HG02943 (cell line): ENCODE results near the gene DAGLA.

Source experiments
- ATAC-seq: cut with Tn5 transposase; IDR thresholded peaks from one replicate; pipeline ENCODE4 v1.9.1; 2021; ENCODE audit warnings: mild to moderate bottlenecking, low read depth, moderate library complexity; ENCODE audit not compliant: unreplicated experiment

Gene DAGLA

GRCh38 chr11:61707574-61707973, 27.4 kb downstream of the DAGLA start:
- ATAC-seq: no peak

GRCh38 chr11:61709110-61709509, 28.9 kb downstream of the DAGLA start:
- no peak for ATAC-seq

DNA sequence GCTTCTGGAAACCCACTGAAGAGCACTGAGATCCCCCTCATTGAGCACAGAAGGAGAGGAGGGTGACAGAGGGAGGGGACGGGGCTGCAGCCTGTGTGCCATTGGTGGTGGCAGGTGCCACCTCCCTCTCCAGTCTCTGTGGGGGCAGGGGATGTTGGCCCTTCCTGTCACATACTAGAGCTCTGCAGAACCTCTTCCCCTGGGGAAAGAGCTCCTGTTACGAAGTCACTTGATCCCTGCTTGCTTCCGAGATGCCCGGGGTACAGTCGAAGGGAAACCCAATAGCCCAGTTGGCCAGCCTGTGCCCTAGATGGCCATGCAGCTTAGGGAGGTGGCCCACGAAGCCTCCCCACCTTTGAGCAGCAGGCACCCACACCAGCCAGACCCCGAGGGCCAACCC, 29.4 kb downstream of the DAGLA start:
- no peak for ATAC-seq

DNA sequence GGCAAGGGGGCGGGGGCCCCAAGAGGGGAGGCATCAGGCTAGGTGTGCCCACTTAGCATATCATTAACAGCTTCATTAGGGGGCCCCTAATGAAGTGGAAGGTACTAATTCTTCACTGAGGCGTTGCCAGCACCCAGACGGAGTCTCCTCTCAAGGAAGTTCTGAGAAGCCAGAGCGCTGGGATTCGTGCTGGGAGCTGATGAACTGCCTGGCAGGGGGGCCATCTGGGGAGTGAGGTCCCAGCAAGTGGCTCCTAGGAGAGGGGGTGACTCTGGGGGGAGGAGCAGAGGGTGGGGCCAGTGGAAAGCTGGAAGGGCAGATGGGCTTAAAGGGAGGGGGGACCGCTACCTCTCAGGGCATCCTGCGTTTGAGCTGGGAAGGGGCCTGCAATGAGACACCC, 29.8 kb downstream of the DAGLA start:
- no peak for ATAC-seq

- ATAC-seq: no peak
Observed at GRCh38 chr11:61711037-61711436, 30.8 kb downstream of the DAGLA start.

DNA sequence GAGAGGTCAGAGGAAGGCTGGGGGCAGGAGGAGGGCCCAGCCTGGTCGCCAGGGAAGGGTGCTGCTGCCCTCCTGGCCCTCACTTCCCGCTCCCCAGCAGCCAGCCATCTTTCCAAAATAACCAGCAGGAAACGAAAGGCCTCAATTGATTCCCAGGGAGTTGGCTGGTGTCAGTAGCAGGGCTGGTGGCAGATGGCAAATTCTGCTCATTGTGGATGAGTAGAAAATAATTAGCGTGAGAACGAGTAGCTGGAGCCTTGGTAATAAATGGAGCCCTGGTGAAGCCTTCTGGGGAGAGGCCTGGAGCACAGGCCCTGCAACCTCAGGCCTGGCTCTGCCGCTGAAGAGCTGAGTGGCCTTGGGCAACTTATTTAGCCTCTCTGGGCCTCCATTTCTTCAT, 31.3 kb downstream of the DAGLA start:
- no peak for ATAC-seq

DNA sequence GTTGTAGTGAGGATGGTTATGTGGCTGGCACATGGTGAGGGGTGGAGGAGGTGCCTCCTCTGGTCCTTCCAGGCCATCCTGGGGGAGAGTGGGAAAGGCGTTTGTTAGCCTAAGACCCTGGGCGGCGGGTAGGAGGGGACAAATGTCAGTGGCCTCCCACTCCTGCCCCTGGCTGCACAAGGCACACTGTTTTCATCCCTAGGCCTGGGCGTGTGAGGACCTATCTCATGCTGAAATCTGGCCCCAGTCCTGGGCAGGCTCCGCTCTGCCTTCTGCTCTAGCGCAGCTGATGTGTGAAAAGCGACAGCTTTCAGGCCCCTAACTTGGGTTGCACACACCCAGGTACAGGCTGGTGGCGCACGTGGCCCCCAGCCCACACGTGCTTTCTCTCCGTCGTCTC, 32.1 kb downstream of the DAGLA start:
- ATAC-seq: no peak

DNA sequence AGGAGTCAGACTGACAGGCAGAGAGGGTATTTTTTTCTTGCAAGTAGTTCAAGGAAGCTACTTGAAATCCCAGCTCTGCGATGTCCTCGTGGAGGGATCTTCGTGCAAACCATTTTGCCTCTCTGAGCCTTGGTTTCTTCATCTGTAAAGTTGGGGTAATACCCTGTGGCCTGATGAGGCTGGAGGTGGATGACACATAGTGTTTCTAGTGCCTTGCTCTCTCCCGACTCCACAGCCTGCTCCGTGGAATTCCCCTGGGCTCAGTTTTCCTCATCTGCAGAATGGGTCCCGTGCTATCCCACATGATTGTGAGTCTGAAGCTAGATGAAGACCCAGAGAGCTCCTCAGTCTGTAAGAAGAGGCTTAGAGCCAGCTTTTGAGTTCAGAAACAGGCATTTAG, 32.7 kb downstream of the DAGLA start:
- ATAC-seq: no peak

- no peak for ATAC-seq
Observed at GRCh38 chr11:61713464-61713863, 33.3 kb downstream of the DAGLA start.

GRCh38 chr11:61713906-61714305, 33.7 kb downstream of the DAGLA start:
- ATAC-seq: no peak

DNA sequence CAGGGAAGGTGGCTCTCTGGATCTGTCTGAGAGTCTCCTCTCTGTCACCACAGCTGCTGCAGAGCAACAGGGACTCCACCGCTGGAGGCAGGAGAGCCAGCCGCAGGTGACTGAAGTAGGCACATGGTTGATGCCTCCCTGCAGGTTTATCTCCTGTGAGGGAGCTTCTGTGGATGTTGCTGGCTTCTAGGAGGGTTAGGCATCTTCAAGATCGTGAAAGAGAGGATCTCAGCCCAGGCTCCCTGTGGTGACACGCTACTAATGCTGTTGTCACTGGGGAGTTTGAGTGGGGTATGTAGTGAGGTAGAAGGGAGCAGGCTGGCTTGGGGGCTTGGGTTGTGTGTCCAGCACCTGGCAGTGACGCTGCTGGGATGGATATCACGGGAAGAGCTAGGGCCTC, 34.1 kb downstream of the DAGLA start:
- no peak for ATAC-seq

GRCh38 chr11:61714916-61715315, 34.7 kb downstream of the DAGLA start:
- ATAC-seq: no peak

DNA sequence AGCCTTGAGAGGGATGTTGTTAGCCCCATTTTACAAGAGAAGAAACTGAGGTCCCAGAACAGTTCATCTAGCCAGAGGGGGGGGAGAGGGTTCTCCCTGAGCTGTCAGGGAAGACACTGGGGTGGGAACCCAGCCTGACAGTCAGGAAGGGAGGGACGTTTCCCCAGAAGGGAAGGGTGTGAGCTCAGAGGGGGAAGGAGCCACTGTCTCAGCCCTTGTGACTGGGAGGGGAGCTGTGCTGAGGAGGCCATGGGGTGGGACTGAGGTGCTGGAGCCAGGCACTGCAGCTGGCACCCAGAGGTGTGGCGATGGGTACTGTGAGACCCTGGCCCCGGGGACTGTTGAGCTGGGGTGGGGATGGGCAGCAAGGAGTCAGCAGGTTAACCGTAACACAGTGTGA, 35.7 kb downstream of the DAGLA start:
- no peak for ATAC-seq

DNA sequence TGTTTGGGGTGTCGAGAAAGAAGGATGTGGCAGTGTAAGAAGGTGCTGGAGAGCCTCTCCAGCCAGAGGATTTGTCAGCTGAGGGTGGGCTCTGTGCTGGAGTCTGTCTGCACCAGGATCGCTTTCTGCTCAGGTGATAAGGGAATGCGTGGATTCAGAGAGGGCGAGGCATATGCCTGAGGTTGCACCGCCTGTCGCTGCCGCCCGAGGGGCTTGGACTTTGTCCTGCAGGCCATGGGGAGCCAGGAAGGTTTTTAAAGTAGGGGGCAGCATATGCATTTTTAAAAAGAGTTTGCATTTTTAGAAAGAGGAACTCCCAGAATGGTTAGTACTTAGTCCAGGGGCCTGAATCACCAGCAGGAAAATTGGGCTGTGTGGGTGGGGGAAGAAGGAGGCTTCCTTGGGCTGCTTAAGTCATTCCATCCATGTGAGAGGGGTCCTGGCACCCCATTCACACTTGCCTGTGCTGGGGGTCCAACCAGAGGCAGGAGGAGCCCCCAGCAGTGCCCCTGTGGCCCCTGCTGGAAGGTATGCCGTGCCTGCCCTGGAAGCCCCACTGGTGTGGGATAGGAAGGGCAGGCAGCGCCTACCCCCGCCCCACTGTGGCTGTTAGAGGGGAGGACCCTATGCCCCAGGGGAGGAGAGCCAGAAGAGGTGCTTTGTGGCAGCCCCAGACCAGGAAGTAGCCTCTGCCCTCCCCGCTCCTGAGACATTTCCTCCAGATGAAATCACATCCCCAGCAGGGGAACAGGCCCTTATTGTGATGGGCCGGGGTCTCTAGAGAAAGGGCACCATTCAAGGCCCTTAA, 36.5 kb downstream of the DAGLA start:
- ATAC-seq: no peak

DNA sequence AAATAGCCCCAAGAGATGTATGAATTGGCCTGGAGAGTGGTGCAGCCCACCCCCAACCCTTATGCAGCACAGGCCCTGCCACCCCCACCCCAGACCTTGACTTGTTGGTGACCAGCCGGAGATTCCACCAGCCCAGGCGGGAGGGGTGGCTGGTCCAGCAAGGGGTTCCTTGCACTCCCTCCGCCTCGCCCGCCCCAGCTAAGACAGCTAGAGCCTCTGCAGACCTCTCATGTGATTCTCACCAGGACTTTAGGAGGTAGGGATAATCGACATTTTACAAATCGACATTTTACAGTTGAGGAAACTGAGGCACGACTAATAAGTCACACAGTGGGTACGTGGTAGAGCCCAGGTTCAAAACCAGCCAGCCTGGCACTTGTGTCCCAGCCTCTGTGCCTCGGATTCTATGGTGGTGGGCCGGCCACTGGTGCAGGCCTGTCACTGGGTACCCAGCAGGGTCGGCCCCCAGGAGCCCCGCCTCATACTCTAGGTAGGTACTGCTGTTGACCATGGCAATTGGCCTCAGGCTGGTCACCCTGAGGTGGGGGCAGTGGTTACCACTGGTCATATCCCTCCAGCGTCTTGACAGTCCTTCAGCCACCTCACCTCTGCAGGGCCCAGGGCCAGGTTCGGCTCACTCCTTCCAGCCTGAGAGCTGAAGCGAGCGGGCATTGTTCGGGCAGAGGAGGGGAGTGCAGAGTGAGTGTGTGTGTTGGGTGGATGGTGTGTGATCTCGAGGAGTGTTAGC, 37.3 kb downstream of the DAGLA start:
- no peak for ATAC-seq

- ATAC-seq: no peak
Observed at GRCh38 chr11:61718046-61718531, 37.9 kb downstream of the DAGLA start.

DNA sequence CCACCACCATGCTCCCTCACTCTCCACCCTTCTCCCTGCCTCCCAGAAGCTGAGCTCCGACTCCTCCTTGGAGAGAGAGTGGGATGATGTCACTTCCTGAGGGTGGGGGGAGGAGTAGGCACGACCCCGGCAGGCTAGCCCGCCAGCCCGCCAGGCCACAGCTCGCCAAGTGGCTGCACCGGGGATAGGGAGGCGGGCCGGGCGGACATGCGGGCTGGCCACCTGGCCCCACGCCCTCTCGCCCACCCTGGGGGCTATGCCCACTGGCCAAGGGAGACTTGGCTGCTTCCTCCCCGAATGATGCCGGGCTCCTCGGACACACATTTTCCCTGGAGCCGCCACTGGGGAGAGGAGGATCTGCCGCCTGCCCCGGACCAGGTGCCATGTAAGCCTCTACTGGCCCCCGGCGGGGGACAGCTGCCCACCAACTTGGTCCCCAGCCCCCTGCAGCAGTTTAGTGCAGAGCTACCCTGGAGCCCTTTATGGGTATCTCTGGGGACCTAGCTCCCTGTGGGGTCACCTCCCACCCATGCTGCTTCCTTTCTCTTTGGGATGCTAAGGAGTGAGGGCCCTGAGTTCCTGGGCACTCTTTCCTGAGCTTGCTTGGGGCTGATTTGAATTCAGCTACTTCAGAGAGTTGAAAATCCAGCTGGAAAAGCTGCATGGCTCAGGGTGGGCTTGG, 38.6 kb downstream of the DAGLA start:
- ATAC-seq: no peak

GRCh38 chr11:61719978-61720377, 39.8 kb downstream of the DAGLA start:
- ATAC-seq: no peak

GRCh38 chr11:61720597-61720996, 40.4 kb downstream of the DAGLA start:
- ATAC-seq: no peak

- no peak for ATAC-seq
Observed at GRCh38 chr11:61724437-61724836, 44.2 kb downstream of the DAGLA start.

DNA sequence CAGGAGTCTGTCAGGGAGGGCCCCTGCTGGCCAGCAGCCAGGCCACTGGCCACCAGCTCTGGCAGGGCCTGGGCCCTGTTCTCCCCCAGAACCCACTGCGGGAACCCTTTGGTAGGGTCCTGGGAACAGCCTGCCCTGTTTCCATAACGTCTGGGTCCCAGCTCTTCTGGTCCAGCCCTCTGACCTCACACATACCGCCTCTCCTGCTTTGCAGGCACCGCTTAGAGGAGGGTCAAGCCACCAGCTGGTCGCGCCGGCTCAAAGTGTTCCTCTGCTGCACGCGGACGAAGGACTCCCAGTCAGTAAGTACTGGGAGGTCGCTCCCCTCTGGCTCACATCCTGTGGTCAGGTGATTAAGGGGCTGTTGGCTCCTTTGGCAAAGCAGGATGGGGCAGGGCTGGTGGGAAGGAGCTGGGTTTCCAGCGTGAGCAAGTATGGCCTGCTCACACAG, 45.6 kb downstream of the DAGLA start:
- ATAC-seq: no peak
